IPS-15b (cell line): ENCODE measurements around the gene DNAAF3.
A peak's percentile ranks its signal among the peaks of the same experiment; 100 is the strongest.

Source experiments
- H3K27me3 ChIP-seq: one replicate; pipeline ENCODE4 v1.6.1; 2013; ENCODE audit warnings: low read length; ENCODE audit not compliant: control insufficient read depth, insufficient read depth
- H3K36me3 ChIP-seq: one replicate; pipeline ENCODE4 v1.6.1; 2013; ENCODE audit warnings: low read length; ENCODE audit not compliant: control insufficient read depth, insufficient read depth
- H3K4me1 ChIP-seq: one replicate; pipeline ENCODE4 v1.6.1; 2013; ENCODE audit warnings: mild to moderate bottlenecking, low read length; ENCODE audit not compliant: control insufficient read depth, insufficient read depth
- H3K4me3 ChIP-seq: one replicate; pipeline ENCODE4 v1.5.1; 2013; ENCODE audit warnings: low read depth, low read length
- H3K9ac ChIP-seq: one replicate; pipeline ENCODE4 v1.6.1; 2013; ENCODE audit warnings: low read depth, mild to moderate bottlenecking, low read length
- H3K9me3 ChIP-seq: one replicate; pipeline ENCODE4 v1.6.1; 2013; ENCODE audit warnings: mild to moderate bottlenecking, low read length; ENCODE audit not compliant: control insufficient read depth, insufficient read depth

Gene DNAAF3

DNA sequence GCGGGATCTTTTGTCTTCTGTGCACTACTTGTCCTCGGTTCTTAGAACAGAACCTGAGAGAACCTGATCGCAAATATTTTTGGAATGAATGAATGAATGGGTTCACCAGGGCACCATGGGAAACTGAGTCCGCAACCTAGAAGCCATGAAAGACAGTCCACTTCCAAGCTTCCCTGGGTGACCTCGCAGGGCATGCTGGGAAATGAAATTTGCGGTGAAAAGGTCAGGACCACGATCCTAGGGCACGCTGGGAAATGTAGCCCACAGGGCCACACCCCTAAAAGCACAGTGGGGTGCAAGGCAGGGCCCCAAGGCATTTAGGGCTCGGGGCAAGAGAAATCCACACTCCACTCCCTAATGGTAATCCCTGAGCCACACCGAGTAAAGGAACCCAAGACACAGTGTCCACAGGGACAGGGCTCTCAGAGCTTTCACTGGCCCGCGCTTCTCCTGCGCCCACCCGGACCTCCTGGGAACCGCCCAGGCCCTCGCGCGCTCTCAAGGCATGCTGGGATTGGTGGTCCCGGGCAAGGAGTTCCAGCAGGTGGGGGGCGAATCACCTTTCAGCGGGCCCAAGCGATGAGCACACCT lies 47.9 kb downstream of the DNAAF3 start:
- Histone ChIP-seq H3K9ac (no peak overlapping the region), H3K36me3 (no peaks in the 10 kb centered on the region), H3K4me1 (no peaks in the 10 kb centered on the region), H3K27me3 (no peaks in the 10 kb centered on the region), H3K4me3 (peak overlapping the region; percentile 75), H3K9me3 (no peaks in the 10 kb centered on the region)

DNA sequence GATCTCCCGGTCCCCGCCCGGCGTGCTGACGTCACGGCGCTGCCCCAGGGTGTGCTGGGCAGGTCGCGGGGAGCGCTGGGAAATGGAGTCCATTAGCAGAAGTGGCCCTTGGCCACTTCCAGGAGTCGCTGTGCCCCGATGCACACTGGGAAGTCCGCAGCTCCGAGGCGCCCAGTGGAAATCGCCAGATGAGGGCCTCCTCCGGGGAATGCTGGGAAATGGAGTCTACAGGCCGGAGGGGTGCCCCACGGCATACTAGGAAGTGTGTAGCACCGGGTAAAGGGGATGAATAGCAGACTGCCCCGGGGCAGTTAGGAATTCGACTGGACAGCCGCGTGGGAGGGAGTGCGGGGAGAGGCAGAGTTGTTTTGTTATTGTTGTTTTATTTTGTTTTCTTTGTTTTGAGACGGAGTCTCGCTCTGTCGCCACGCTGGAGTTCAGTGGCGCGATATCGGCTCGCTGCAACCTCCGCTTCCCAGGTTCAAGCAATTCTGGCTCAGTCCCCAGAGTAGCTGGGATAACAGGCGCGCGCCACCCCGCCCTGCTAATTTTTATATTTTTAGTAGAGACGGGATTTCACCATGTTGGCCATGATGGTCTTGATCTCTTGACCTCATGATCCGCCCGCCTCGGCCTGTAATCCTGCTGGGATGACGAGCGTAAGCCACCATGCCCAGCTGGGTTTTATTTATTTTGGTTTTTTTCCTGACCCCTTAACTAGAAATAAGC lies 48.6 kb downstream of the DNAAF3 start:
- H3K9me3 ChIP-seq, result no peaks in the 10 kb centered on the region
- no peaks in the 10 kb centered on the region for H3K4me1 ChIP-seq
- H3K9ac ChIP-seq, result peak overlapping the region; percentile 42
- H3K36me3 ChIP-seq, result no peaks in the 10 kb centered on the region
- H3K27me3 ChIP-seq, result no peaks in the 10 kb centered on the region
- peak overlapping the region; percentile 75 for H3K4me3 ChIP-seq

DNA sequence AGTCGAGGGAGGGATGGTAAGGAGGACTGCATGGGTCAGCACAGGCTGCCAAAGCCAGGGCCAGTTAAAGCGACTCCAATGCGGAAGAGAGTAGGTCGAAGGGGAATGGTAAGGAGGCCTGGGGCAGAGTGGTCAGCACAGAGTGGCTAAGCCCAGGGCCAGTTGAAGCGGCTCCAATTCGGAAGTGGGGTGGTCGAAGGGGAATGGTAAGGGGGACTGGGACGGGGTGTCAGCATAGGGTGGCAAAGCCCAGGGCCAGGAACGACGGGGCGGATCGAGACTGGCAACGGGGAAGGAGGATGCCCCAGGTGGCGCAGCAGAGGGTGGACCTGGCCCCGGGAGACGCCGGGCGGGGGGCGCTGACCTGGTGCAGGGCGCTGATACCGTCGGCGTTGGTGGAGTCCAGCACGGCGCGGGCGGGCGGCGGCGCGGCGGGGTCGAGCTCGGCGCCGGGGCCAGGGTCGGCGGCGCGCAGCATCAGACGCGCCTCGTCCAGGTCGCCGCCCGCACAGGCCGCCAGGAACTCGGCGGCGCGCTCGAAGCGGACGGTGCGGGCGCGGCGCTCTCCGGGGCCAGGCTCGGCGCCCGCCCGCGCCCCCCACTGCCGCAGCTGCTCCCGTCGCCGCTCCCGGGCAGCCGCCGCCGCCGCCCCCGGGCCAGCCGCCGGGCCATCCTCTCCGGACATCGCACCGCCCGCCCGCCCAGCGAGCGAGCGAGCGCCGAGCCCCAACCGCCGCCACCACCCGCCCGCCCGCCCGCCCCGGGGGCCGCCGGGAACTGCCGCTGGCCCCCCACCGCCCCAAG lies 49.4 kb downstream of the DNAAF3 start, which contains the start of gene PPP1R12C:
PPP1R12C (minus strand) TSS at position 779 of the 804 bp plus-strand sequence; CDS start at position 685, 94 bp downstream.
- peak within 1 kb of the TSS; percentile 89 for H3K4me3 ChIP-seq
- peak within 1 kb of the TSS; percentile 73 for H3K9ac ChIP-seq
- H3K27me3 ChIP-seq, result no peaks in the 10 kb centered on the region
- peaks cover 3% of the 10 kb centered on the region for H3K36me3 ChIP-seq
- no peaks in the 10 kb centered on the region for H3K4me1 ChIP-seq
- H3K9me3 ChIP-seq, result no peaks in the 10 kb centered on the region

DNA sequence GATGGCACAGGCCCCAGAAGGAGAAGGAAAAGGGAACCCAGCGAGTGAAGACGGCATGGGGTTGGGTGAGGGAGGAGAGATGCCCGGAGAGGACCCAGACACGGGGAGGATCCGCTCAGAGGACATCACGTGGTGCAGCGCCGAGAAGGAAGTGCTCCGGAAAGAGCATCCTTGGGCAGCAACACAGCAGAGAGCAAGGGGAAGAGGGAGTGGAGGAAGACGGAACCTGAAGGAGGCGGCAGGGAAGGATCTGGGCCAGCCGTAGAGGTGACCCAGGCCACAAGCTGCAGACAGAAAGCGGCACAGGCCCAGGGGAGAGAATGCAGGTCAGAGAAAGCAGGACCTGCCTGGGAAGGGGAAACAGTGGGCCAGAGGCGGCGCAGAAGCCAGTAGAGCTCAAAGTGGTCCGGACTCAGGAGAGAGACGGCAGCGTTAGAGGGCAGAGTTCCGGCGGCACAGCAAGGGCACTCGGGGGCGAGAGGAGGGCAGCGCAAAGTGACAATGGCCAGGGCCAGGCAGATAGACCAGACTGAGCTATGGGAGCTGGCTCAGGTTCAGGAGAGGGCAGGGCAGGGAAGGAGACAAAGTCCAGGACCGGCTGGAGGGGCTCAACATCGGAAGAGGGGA lies 50.1 kb downstream of the DNAAF3 start:
- Histone ChIP-seq H3K36me3 (peaks cover 3% of the 10 kb centered on the region), H3K9me3 (no peaks in the 10 kb centered on the region), H3K4me3 (peak overlapping the region; percentile 89), H3K27me3 (no peaks in the 10 kb centered on the region), H3K4me1 (no peaks in the 10 kb centered on the region), H3K9ac (peak overlapping the region; percentile 73)

DNA sequence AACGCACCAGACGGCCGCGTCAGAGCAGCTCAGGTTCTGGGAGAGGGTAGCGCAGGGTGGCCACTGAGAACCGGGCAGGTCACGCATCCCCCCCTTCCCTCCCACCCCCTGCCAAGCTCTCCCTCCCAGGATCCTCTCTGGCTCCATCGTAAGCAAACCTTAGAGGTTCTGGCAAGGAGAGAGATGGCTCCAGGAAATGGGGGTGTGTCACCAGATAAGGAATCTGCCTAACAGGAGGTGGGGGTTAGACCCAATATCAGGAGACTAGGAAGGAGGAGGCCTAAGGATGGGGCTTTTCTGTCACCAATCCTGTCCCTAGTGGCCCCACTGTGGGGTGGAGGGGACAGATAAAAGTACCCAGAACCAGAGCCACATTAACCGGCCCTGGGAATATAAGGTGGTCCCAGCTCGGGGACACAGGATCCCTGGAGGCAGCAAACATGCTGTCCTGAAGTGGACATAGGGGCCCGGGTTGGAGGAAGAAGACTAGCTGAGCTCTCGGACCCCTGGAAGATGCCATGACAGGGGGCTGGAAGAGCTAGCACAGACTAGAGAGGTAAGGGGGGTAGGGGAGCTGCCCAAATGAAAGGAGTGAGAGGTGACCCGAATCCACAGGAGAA lies 50.9 kb downstream of the DNAAF3 start:
- Histone ChIP-seq H3K36me3 (peaks cover 3% of the 10 kb centered on the region), H3K27me3 (no peaks in the 10 kb centered on the region), H3K9me3 (no peaks in the 10 kb centered on the region), H3K4me3 (peak overlapping the region; percentile 89), H3K9ac (no peak overlapping the region), H3K4me1 (no peaks in the 10 kb centered on the region)

DNA sequence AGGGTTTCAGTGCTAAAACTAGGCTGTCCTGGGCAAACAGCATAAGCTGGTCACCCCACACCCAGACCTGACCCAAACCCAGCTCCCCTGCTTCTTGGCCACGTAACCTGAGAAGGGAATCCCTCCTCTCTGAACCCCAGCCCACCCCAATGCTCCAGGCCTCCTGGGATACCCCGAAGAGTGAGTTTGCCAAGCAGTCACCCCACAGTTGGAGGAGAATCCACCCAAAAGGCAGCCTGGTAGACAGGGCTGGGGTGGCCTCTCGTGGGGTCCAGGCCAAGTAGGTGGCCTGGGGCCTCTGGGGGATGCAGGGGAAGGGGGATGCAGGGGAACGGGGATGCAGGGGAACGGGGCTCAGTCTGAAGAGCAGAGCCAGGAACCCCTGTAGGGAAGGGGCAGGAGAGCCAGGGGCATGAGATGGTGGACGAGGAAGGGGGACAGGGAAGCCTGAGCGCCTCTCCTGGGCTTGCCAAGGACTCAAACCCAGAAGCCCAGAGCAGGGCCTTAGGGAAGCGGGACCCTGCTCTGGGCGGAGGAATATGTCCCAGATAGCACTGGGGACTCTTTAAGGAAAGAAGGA lies 51.8 kb downstream of the DNAAF3 start:
- no peaks in the 10 kb centered on the region for H3K4me1 ChIP-seq

DNA sequence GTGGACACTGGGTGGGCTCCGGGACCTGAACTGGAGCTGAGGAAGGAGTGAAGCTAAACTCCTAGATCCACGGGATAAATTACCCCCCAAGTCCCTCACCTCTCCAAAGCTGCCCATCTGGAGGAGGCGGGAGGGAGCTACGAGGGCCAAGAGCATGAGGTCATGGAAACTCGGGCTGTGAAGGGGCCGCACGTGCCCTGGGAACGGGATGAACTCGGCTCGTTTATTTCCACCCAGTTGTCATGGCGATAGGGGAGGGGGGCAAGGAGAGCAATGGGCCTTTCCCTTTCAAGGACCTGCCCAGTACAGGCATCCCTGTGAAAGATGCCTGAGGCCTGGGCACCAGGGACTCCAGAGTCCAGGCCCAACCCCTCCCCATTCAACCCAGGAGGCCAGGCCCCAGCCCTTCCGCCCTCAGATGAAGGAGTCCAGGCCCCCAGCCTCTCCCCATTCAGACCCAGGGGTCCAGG lies 52.8 kb downstream of the DNAAF3 start:
- Histone ChIP-seq H3K9me3 (no peaks in the 10 kb centered on the region), H3K9ac (no peak overlapping the region), H3K27me3 (no peaks in the 10 kb centered on the region), H3K36me3 (peaks cover 9% of the 10 kb centered on the region), H3K4me1 (no peaks in the 10 kb centered on the region), H3K4me3 (no peak overlapping the region)

More for the DNA sequence above, 51.8 kb downstream of the DNAAF3 start:
- Histone ChIP-seq H3K9ac (no peak overlapping the region), H3K36me3 (peaks cover 4% of the 10 kb centered on the region), H3K27me3 (no peaks in the 10 kb centered on the region), H3K4me3 (no peak overlapping the region), H3K9me3 (no peaks in the 10 kb centered on the region)

DNA sequence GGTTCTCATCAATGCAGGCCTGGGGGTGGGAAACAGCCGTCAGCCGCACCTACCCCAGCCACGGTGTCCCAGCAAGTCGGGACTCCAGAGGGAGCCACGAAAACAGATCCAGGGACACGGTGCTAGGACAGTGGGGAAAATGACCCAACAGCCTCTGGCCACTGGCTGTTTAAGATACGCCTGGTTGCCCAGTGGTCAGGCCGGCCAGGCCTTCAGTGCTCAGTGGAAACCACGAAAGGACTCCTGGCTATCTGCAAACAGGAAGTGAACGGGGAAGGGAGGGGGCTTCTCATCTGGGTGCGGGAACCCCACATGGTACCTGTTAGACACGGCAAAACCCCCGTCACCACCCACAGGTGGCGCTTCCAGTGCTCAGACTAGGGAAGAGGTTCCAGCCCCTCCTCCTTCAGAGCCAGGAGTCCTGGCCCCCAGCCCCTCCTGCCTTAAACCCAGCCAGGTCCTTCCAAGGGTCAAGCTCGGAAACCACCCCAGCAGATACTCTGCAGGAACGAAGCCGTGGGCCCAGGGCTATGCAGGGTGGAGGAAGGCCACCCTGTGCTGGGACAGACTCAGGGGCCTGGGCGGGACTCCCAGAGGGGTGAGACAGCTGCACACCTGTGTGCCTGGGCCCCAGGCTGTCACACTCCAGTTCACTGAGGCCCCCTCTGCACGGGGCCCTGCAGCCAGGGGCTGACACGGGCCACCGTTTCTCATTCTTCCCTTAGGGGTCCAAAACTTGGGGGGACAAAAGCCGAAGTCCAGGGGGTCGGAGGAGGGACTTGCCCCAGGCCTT lies 53.4 kb downstream of the DNAAF3 start:
- H3K9ac ChIP-seq, result no peak overlapping the region
- no peaks in the 10 kb centered on the region for H3K4me1 ChIP-seq
- H3K27me3 ChIP-seq, result no peaks in the 10 kb centered on the region
- H3K9me3 ChIP-seq, result no peaks in the 10 kb centered on the region
- H3K36me3 ChIP-seq, result peaks cover 9% of the 10 kb centered on the region
- no peak overlapping the region for H3K4me3 ChIP-seq

DNA sequence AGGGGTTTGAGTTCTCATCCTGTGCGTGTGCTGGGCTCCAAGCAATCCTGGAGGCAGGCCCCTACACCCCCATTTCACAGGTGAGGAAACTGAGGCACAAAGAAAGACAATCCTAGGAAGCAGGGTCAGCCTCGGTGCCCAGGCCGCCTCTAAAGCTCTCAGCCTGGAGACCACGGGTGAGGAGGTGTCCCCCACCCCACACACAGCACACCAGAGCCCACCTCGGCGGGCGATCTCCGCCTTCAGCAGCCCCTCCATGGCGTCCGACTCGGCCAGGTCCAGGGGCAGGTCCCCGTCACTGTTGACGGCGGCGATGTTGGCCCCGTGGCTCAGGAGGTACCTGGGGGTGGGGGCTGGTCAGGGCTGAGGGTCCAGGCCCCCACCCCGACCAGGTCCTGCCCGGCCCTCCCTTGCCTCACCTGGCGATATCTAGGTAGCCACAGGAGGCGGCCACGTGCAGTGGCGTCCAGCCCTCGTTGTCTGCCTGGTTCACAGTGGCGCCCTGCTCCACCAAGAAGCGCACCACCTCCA lies 54.1 kb downstream of the DNAAF3 start:
- Histone ChIP-seq H3K36me3 (peaks cover 9% of the 10 kb centered on the region), H3K9me3 (no peaks in the 10 kb centered on the region), H3K4me1 (no peaks in the 10 kb centered on the region), H3K27me3 (no peaks in the 10 kb centered on the region), H3K4me3 (no peak overlapping the region), H3K9ac (no peak overlapping the region)

DNA sequence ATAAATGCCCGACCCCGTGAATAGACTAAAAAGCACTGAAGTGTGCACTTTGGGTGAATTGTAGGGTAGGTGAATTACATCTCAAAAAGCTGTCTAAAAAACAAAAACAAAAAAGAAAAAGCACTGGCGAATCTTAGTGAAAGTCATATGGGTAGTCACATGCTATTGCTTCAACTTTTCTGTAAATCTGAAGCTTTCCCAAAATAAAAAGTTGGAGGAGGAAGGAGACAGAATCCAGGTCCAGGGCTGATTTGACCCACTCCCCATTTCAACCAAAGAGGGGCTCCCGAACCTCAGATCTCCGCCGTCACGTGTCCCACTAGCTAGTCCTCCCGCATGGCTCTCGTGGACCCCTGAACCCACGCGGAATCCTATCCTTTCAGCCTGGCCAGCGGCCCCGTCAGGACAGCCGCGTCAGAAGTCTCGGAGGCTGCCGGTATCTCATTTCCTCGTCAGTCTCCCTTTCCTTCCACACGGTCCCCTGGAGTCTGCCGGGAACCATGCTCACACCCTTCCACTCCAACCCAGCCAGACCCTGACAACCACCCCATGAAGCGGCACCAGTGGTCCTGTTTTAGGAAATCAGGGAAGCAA lies 55.1 kb downstream of the DNAAF3 start:
- no peaks in the 10 kb centered on the region for H3K9me3 ChIP-seq
- H3K4me3 ChIP-seq, result no peak overlapping the region
- H3K9ac ChIP-seq, result no peak overlapping the region
- H3K27me3 ChIP-seq, result no peaks in the 10 kb centered on the region
- H3K4me1 ChIP-seq, result no peaks in the 10 kb centered on the region
- peaks cover 9% of the 10 kb centered on the region for H3K36me3 ChIP-seq
